Urinary bladder (tissue), 4 donors: ENCODE results near the gene LPAR1. TPM values are rescaled to one million over a fixed set of nuclear protein-coding genes. Genes with fewer than 3 reads are reported as not detected.

Experiments
- DNase-seq: peaks from one replicate; pipeline ENCODE4 v3.0.0-alpha.2; 2015; ENCODE audit errors: extremely low spot score
- H3K27ac ChIP-seq: one replicate; pipeline ENCODE4 v1.5.1; 2013; ENCODE audit warnings: low read depth, mild to moderate bottlenecking, moderate library complexity
- H3K36me3 ChIP-seq: one replicate; pipeline ENCODE4 v1.6.1; 2013; ENCODE audit warnings: mild to moderate bottlenecking, moderate library complexity; ENCODE audit not compliant: insufficient read depth
- H3K4me1 ChIP-seq: one replicate; pipeline ENCODE4 v1.6.1; 2013; ENCODE audit warnings: mild to moderate bottlenecking, moderate library complexity; ENCODE audit not compliant: insufficient read depth
- H3K4me3 ChIP-seq: one replicate; pipeline ENCODE4 v1.5.1; 2013; ENCODE audit warnings: low read depth, low read length
- WGBS: extraction: QIAGEN DNeasy Blood & Tissue Kit; methylation state at CpG from one replicate; pipeline ENCODE4 v1.1.7; 2013; 5-methylcytosine and 5-hydroxymethylcytosine counted together
- polyA plus RNA-seq: library from polyadenylated mRNA; stranded (reverse); fragments of 200-250 nt; gene quantifications from one replicate; pipeline ENCODE4 v1.2.3, GENCODE V29; 2013
- total RNA-seq: library from RNA; depleted of rRNA; stranded (reverse); fragments of >200 nt; gene quantifications from one replicate; pipeline ENCODE4 v1.2.3, GENCODE V29; 2014
- donor health status: healthy with polysubstance abuse.
- donor health status: healthy.

LPAR1 gene
- total and polyA plus RNA-seq, 2 donors = 42.0 to 134 TPM

- Histone ChIP-seq H3K4me3 (no peak overlapping the region), H3K36me3 (no peaks in the 10 kb centered on the region), H3K4me1 (no peaks in the 10 kb centered on the region), H3K27ac (no peak overlapping the region)
- DNase-seq = no peak
- WGBS = 57% methylated on average over 2 of the region's 2 CpGs
These were observed 109.7 kb downstream of the LPAR1 start for GRCh38 chr9:110928599-110928998.

GRCh38 chr9:110926828-110927487 lies 111.3 kb downstream of the LPAR1 start:
- Histone ChIP-seq H3K36me3 (no peaks in the 10 kb centered on the region), H3K4me1 (no peaks in the 10 kb centered on the region), H3K4me3 (no peak overlapping the region), H3K27ac (no peak overlapping the region)
- DNase-seq = no peak
- WGBS = 91% methylated on average over 10 of the region's 10 CpGs

- Histone ChIP-seq H3K4me1 (peaks cover 2% of the 10 kb centered on the region), H3K36me3 (no peaks in the 10 kb centered on the region), H3K27ac (no peak overlapping the region), H3K4me3 (no peak overlapping the region)
- WGBS = 64% methylated on average over 5 of the region's 5 CpGs
- no peak for DNase-seq
These were observed 114.7 kb downstream of the LPAR1 start for GRCh38 chr9:110923601-110924000.

- Histone ChIP-seq H3K27ac (no peak overlapping the region), H3K36me3 (no peaks in the 10 kb centered on the region), H3K4me3 (no peak overlapping the region), H3K4me1 (peaks cover 2% of the 10 kb centered on the region)
- WGBS = 61% methylated on average over 3 of the region's 3 CpGs
- no peak for DNase-seq
These were observed 116.1 kb downstream of the LPAR1 start for GRCh38 chr9:110922145-110922544.

- WGBS = 89% methylated on average over 5 of the region's 5 CpGs
- peaks cover 2% of the 10 kb centered on the region for H3K4me1 ChIP-seq
These were observed 116.6 kb downstream of the LPAR1 start for GRCh38 chr9:110921705-110922104.

GRCh38 chr9:110919609-110920008 lies 118.7 kb downstream of the LPAR1 start:
- no peak for DNase-seq
- peaks cover 2% of the 10 kb centered on the region for H3K4me1 ChIP-seq
- H3K27ac ChIP-seq = no peak overlapping the region
- no peaks in the 10 kb centered on the region for H3K36me3 ChIP-seq
- 68% methylated on average over 3 of the region's 3 CpGs for WGBS
- H3K4me3 ChIP-seq = no peak overlapping the region

More at GRCh38 chr9:110921705-110922104, 116.6 kb downstream of the LPAR1 start:
- Histone ChIP-seq H3K36me3 (no peaks in the 10 kb centered on the region), H3K4me3 (no peak overlapping the region), H3K27ac (no peak overlapping the region)
- no peak for DNase-seq

GRCh38 chr9:110919050-110919435 lies 119.2 kb downstream of the LPAR1 start:
- H3K27ac ChIP-seq = no peak overlapping the region
- WGBS = 92% methylated on average over 3 of the region's 3 CpGs
- no peak overlapping the region for H3K4me3 ChIP-seq
- no peaks in the 10 kb centered on the region for H3K36me3 ChIP-seq
- H3K4me1 ChIP-seq = peaks cover 2% of the 10 kb centered on the region
- no peak for DNase-seq

GRCh38 chr9:110918316-110919049 lies 119.8 kb downstream of the LPAR1 start:
- H3K4me1 ChIP-seq = peaks cover 2% of the 10 kb centered on the region
- no peak overlapping the region for H3K4me3 ChIP-seq
- no peak overlapping the region for H3K27ac ChIP-seq
- H3K36me3 ChIP-seq = no peaks in the 10 kb centered on the region
- 96% methylated on average over 1 of the region's 1 CpG for WGBS
- DNase-seq = no peak

- DNase-seq = no peak
- Histone ChIP-seq H3K4me3 (no peak overlapping the region), H3K4me1 (peaks cover 2% of the 10 kb centered on the region), H3K36me3 (no peaks in the 10 kb centered on the region), H3K27ac (no peak overlapping the region)
- 65% methylated on average over 2 of the region's 2 CpGs for WGBS
These were observed 121.9 kb downstream of the LPAR1 start for GRCh38 chr9:110916403-110916802.

- no peak overlapping the region for H3K4me3 ChIP-seq
- H3K27ac ChIP-seq = peak overlapping the region; percentile 27
- no peaks in the 10 kb centered on the region for H3K36me3 ChIP-seq
- no peak for DNase-seq
- no peaks in the 10 kb centered on the region for H3K4me1 ChIP-seq
- WGBS = 39% methylated on average over 7 of the region's 7 CpGs
These were observed 125.6 kb downstream of the LPAR1 start for GRCh38 chr9:110912419-110913291.

- Histone ChIP-seq H3K27ac (no peak overlapping the region), H3K4me3 (no peak overlapping the region), H3K36me3 (no peaks in the 10 kb centered on the region), H3K4me1 (no peaks in the 10 kb centered on the region)
- no peak for DNase-seq
- 57% methylated on average over 4 of the region's 4 CpGs for WGBS
These were observed 126.4 kb downstream of the LPAR1 start for GRCh38 chr9:110911659-110912418.

- 92% methylated on average over 2 of the region's 2 CpGs for WGBS
- no peak for DNase-seq
- Histone ChIP-seq H3K27ac (no peak overlapping the region), H3K4me3 (no peak overlapping the region), H3K36me3 (peaks cover 2% of the 10 kb centered on the region), H3K4me1 (no peaks in the 10 kb centered on the region)
These were observed 129.4 kb downstream of the LPAR1 start for GRCh38 chr9:110908894-110909293.

- whole genome bisulfite sequencing = 47% methylated on average over 6 of the region's 6 CpGs
- Histone ChIP-seq H3K36me3 (peaks cover 2% of the 10 kb centered on the region), H3K4me3 (no peak overlapping the region), H3K27ac (no peak overlapping the region), H3K4me1 (no peaks in the 10 kb centered on the region)
- no peak for DNase-seq
These were observed 137.4 kb downstream of the LPAR1 start for GRCh38 chr9:110900917-110901316.
